Activated T-helper 1 cell treated with anti-CD3 and anti-CD28 coated beads, Interleukin-2, amount 50 U/mL, for 16 hours (primary cell): ENCODE measurements around the gene CFAP47.
"Not testable (repeated sequence)": the region's sequence is repeated elsewhere in the genome, so short reads cannot be mapped to it uniquely, and the experiment has no call there.

ENCODE experiments used
- DNase-seq, 2 donors: peaks; one replicate each; pipeline ENCODE4 v3.0.0-alpha.2; 2020; ENCODE audit warnings: low read depth in 1 of 2, low spot score in 1 of 2

CFAP47 gene, protein sequence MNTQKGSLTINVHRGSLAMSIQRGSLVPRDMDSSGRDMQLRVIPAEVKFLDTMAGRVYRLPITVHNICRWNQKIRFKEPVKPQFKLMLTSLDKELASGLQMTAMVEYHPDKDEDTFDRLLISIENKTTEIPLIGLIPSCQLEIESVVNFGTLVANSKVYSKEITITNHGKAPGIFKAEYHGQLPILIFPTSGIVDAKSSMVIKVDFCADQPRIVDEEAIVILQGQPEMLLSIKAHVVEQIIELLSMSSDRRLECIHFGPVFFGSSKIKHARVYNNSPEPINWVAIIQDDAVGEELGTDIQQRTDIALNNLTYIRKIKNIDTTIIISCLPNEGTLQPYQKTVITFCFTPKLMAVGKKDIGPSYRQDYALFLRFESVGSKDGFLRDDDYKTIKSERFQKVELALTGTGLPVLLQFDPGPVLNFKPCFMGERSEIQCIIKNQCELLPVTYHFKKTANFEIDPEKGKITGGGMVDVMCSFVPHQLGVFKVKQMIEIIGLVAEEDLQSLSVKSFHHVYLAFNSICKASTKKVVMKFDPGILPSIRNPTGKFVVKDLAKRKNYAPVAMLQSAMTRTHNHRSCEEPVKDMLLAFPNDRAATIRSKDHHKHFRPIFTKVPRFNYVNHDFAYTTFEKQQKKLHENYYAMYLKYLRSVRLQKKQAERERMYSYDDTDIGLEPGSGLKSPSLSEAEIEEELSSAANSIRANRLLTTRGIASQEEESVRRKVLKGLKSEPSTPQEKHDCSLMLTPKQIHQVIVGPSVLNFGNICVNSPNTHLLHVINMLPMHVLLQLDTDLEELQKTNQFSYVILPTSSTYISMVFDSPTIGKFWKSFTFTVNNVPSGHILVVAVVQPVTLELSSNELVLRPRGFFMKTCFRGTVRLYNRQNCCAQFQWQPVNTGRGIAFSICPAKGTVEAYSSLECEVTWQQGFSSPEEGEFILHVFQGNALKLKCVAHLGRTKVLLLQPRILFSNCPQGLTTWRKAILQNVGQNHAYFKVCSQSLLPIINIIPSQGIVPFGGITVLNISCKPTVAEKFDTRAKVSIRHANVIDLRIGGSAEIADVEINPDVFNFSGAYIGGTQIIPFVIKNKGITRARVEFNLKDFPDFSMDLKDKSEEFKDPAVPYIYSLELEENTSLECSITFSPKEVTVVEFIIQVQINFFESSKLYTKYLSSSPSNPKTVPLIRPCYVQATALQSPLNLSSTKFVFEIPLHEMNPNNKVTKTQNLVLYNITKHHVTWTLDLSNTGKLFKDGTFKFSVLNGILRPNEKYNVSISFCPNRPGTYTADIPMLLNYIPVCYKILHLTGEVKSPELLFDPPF (N-terminal part only)

DNA sequence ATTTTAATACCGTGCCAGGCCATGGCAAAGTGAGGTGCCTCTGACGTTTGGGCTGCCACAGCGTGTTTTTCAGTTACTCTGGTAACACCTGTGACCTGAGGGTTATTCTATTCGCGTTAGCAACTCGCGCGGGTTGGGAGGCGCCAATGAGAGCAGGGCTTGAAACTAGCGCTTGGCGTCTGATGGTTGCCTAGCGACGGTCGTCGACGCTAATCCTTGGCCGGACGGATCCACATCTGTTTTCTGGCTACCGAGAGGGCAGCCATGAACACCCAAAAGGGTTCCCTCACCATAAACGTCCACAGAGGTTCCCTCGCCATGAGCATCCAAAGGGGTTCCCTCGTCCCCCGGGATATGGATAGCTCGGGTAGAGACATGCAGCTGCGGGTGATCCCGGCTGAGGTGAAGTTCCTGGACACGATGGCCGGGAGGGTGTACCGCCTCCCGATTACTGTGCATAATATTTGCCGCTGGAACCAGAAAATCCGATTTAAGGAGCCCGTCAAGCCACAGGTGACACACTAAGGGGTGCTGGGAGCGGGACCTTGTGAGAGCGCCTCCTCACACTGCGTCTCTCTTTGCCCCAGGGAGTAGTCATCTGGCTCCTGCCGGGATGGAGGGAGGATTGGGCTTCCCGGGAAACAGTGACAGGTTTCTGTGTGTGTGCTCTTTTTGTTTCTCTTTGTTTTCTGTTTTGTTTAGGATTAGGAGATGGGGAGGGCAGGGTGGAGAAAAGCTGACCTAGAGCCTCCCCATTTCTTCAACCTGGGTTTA is at the start of gene CFAP47:
TSS of gene CFAP47 (plus strand) at position 199 of the 774 bp plus-strand sequence. CDS start at position 265, 66 bp downstream.
- DNase-seq, result no peak

DNA sequence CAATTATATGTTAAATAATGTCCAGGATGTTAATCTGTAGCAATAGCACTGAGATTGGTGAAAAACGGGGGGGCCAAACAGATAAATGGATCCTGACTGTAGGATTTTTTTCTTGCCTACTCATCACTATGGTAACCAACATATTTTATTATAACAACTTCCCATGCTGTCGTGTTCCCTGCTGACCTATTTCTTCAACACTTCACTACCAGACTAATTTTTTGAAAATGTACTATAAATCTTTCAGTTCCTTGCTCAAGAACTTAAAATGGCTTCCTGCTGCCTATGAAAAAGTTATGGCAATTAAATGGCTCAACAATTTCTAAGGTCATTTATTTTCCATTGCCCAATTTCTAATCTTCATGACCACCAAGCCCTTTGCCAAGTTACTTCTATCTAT is 38.9 kb upstream of the CFAP47 start:
- DNase-seq, result no peak

DNA sequence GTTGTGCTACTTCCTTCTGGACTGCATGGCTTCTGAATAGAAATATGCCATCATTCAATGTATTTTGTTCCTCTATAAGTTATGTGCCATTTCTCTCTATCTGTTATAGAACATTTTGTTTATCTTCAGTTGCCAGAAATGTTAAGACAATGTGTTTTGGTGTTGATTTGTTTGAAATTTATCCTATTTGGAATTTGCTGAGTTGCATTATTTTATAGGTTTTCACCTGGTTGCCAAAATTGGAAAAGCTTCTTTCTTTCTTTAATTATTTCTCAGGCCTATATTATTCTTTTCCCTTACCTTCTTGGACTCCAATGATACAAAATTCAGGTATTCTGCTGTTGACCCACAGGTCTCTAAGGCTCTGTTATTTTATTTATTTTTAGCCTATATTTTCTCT is 33.4 kb upstream of the CFAP47 start:
- no peak for DNase-seq

GRCh38 chrX:35890699-35891098 is 28.8 kb upstream of the CFAP47 start:
- DNase-seq, result no peak

DNA sequence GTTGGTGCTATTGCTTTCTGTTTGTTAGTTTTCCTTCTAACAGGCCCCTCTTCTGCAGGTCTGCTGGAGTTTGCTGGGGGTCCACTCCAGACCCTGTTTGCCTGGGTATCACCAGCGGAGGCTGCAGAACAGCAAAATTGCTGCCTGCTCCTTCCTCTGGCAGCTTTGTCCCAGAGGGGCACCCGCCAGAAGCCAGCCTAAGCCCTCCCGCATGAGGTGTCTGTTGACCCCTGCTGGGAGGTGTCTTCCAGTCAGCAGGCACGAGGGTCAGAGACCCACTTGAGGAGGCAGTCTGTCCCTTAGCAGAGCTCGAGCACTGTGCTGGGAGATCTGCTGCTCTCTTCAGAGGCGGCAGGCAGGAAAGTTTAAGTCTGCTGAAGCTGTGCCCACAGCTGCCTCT is 67.3 kb downstream of the CFAP47 start:
- not testable (repeated sequence) for DNase-seq

- DNase-seq, result no peak
Observed at GRCh38 chrX:36007207-36007606, 87.7 kb downstream of the CFAP47 start.

DNA sequence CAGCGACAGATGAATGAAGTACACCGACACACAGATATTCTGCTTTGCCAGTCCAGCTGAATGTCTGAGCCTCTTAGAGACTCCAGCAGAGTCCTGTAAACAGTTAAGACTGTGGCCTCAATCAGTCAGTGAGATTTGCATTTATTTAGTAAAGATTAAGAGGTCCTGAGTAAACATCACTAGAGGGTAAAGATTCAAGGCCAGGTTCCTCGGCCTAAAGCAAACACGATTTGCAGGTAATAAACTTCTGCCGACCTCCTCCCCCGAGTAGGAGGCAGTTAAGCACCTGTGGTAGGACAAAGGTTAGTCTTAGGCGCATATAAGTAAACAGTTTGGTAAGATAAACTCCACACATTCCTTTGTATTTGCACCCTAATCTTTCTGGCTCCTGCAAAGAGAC is 99.6 kb downstream of the CFAP47 start:
- DNase-seq, result no peak

- DNase-seq, result no peak
Observed at GRCh38 chrX:36035550-36035949, 116.0 kb downstream of the CFAP47 start.

- DNase-seq, result no peak
Observed at GRCh38 chrX:36062778-36063177, 143.2 kb downstream of the CFAP47 start.

DNA sequence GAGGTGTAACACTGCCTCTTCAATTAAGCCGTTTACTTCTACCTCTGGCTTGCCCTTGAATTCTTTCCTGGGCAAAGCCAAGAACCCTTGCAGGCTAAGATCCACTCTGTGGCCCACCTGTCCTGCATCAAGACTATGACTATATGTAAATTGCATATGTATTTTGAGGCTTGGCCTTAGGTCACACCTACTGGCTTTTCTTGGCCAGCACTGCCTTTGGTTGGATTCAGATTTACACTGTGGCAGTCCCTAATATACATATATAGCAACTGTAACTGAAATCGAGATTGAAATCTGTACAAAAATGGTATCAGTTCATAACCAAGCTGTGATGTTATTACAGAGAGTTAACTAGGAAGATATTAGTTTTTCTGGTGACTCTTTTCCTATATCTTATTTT is 151.5 kb downstream of the CFAP47 start:
- DNase-seq, result no peak

DNA sequence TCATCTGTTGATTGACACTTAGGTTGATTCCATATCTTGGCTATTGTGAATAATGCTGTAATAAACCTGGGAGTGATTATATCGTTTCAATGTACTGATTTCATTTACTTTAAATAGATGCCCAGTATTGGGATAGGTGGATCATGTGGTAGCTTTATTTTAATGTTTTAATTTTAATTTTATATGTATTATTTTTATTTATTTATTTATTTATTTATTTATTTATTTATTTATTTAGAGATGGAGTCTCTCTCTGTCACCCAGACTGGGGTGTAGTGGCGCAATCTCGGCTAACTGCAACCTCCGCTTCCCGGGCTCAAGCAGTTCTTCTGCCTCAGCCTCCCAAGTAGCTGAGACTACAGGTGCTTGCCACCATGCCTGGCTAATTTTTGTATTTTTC is 155.5 kb downstream of the CFAP47 start:
- not testable (repeated sequence) for DNase-seq

GRCh38 chrX:36083256-36083655 is 163.7 kb downstream of the CFAP47 start:
- no peak for DNase-seq

- no peak for DNase-seq
Observed at GRCh38 chrX:36087366-36087765, 167.8 kb downstream of the CFAP47 start.

- not testable (repeated sequence) for DNase-seq
Observed at GRCh38 chrX:36088939-36089338, 169.4 kb downstream of the CFAP47 start.

DNA sequence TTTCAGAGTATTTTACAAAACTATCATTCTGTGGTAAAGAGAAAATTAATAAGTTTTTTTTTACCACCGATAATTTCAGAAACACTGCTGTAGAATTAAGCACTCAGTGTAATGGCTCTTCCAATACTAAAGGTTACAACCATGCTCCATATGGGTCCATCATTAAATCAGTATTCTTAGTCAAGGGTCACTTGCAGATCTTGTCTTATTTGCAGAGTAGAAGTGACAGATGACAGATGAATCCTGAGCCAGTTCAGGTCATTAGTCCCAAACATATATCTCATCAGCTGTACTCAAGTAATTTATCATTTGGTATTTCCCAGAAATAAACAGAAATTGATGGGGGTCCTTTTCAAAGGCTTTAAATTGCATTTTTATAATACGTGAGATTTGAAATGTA is 182.9 kb downstream of the CFAP47 start:
- no peak for DNase-seq

DNA sequence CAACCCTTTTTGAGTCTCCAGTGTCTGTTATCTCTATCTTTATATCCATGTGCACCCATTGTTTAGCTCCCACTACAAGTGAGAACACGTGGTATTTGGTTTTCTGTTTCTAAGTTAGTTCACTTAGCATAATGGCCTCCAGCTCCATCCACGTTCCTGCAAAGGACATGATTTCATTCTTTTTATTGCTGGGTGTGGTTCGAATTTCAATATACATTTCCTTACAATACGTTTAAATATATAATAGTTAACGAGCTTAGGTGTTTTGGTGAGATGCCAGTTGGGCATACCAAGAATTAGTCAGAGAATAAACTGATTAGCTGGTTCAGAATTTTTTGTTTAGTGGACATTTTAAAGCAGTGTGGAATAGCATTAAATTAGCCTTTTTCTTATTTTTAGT is 196.7 kb downstream of the CFAP47 start:
- DNase-seq, result no peak

- DNase-seq, result no peak
Observed at GRCh38 chrX:36159254-36159653, 239.7 kb downstream of the CFAP47 start.

GRCh38 chrX:36160081-36160480 is 240.5 kb downstream of the CFAP47 start:
- DNase-seq, result no peak

- no peak for DNase-seq
Observed at GRCh38 chrX:36198575-36198974, 279.0 kb downstream of the CFAP47 start.

GRCh38 chrX:36199928-36200327 is 280.4 kb downstream of the CFAP47 start:
- DNase-seq, result no peak
